ENCODE measurements around the gene ADCY3. TPM values are rescaled to one million over a fixed set of nuclear protein-coding genes. Genes with fewer than 3 reads are reported as not detected.

ADCY3 gene
- total and polyA plus RNA-seq, 3 donors from 2014 or later: 22.3 to 41.6 (median 27.9) TPM

DNA sequence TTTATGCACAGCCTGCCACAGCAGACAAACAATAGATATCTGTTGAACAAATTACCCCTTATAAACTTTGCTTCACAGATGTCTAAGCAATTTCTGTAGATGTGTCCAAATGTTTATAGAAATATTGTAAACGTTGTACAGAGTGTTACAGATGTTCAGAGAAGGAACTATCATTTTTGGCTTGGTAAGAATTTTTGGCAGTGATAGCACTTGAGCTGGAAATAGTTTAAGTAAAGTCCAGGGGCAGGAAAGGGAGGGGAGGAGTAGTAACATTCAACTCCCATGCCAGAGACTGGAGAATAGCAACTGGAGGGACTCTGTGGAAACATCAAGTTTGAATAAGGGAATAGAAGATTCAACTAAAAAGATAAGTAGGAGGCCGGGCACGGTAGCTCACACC lies 131.2 kb downstream of the ADCY3 start:
- 49 to 57% methylated on average over 3 of the region's 3 CpGs for WGBS, 2 donors
- Histone ChIP-seq H3K27me3 (no peaks in the 10 kb centered on the region), H3K4me3 (no peak overlapping the region), H3K9me3 (no peaks in the 10 kb centered on the region), H3K36me3 (ENCODE audit: low read depth, missing control alignments) (no peaks in the 10 kb centered on the region), H3K4me1 (peaks cover 1% of the 10 kb centered on the region), H3K27ac (no peak overlapping the region)
- no peak for DNase-seq
- intact Hi-C loops (cut with DNase I; ENCODE audit: low total_unique reads): no loop called here
- TF ChIP-seq CTCF (IDR thresholded peaks at IDR 0.05): no peak
- no peak for TF ChIP-seq POLR2A (IDR thresholded peaks at IDR 0.05)

GRCh38 chr2:24787532-24787931 lies 132.5 kb downstream of the ADCY3 start:
- H3K4me3 ChIP-seq: no peak overlapping the region
- H3K4me1 ChIP-seq: no peaks in the 10 kb centered on the region
- no peaks in the 10 kb centered on the region for H3K36me3 ChIP-seq (ENCODE audit: low read depth, missing control alignments)
- H3K27me3 ChIP-seq: no peaks in the 10 kb centered on the region
- intact Hi-C loops (cut with DNase I; ENCODE audit: low total_unique reads): no loop called here
- no peaks in the 10 kb centered on the region for H3K9me3 ChIP-seq
- DNase-seq: no peak
- WGBS, 2 donors: 56 to 66% methylated on average over 2 of the region's 2 CpGs
- H3K27ac ChIP-seq: no peak overlapping the region
- TF ChIP-seq CTCF (IDR thresholded peaks at IDR 0.05) (no peak), POLR2A (IDR thresholded peaks at IDR 0.05) (no peak)

GRCh38 chr2:24785671-24786321 lies 134.2 kb downstream of the ADCY3 start:
- TF ChIP-seq CTCF (IDR thresholded peaks at IDR 0.05) (no peak), POLR2A (IDR thresholded peaks at IDR 0.05) (no peak)
- intact Hi-C loops (cut with DNase I; ENCODE audit: low total_unique reads): no loop called here
- Histone ChIP-seq H3K27me3 (no peaks in the 10 kb centered on the region), H3K4me3 (no peak overlapping the region), H3K9me3 (no peaks in the 10 kb centered on the region), H3K27ac (no peak overlapping the region), H3K4me1 (no peaks in the 10 kb centered on the region), H3K36me3 (ENCODE audit: low read depth, missing control alignments) (no peaks in the 10 kb centered on the region)
- WGBS, 2 donors: 92% methylated on average over 6 of the region's 6 CpGs
- DNase-seq: no peak

GRCh38 chr2:24783641-24784040 lies 136.4 kb downstream of the ADCY3 start:
- no peak for TF ChIP-seq POLR2A (IDR thresholded peaks at IDR 0.05)
- no peak for TF ChIP-seq CTCF (IDR thresholded peaks at IDR 0.05)

GRCh38 chr2:24779116-24779515 lies 140.9 kb downstream of the ADCY3 start:
- Histone ChIP-seq H3K27me3 (no peaks in the 10 kb centered on the region), H3K27ac (no peak overlapping the region), H3K4me3 (no peak overlapping the region), H3K36me3 (ENCODE audit: low read depth, missing control alignments) (no peaks in the 10 kb centered on the region), H3K4me1 (no peaks in the 10 kb centered on the region), H3K9me3 (no peaks in the 10 kb centered on the region)
- TF ChIP-seq POLR2A (IDR thresholded peaks at IDR 0.05) (no peak), CTCF (IDR thresholded peaks at IDR 0.05) (no peak)
- no peak for DNase-seq
- WGBS, 2 donors: 70 to 85% methylated on average over 2 of the region's 2 CpGs
- intact Hi-C loops (cut with DNase I; ENCODE audit: low total_unique reads): no loop called here

More at GRCh38 chr2:24783641-24784040, 136.4 kb downstream of the ADCY3 start:
- Histone ChIP-seq H3K27ac (no peak overlapping the region), H3K4me1 (no peaks in the 10 kb centered on the region), H3K36me3 (ENCODE audit: low read depth, missing control alignments) (no peaks in the 10 kb centered on the region), H3K9me3 (no peaks in the 10 kb centered on the region), H3K4me3 (no peak overlapping the region), H3K27me3 (no peaks in the 10 kb centered on the region)
- intact Hi-C loops (cut with DNase I; ENCODE audit: low total_unique reads): no loop called here
- no peak for DNase-seq
- 74 to 94% methylated on average over 3 of the region's 3 CpGs for WGBS, 2 donors
